A204.1 (cell line): ENCODE data around the gene PITX3.
"Not testable (repeated sequence)": the region's sequence is repeated elsewhere in the genome, so short reads cannot be mapped to it uniquely, and the experiment has no call there.

Experiments used
- FAIRE-seq: peaks from 2 replicates; lab custom pipeline; 2012; peaks lifted over from hg19 to GRCh38; lab: Jason Lieb, UNC

PITX3 gene

GRCh38 chr10:102225646-102226541, 15.4 kb downstream of the PITX3 start, which contains the start of gene ELOVL3:
TSS of gene ELOVL3 (plus strand) at chr10:102226299. CDS start at chr10:102226549, 250 bp downstream.
- FAIRE-seq, result no peak

- FAIRE-seq, result no peak
Observed at GRCh38 chr10:102222797-102223196, 18.5 kb downstream of the PITX3 start.

- no peak for FAIRE-seq
Observed at GRCh38 chr10:102220612-102221011, 20.7 kb downstream of the PITX3 start.

- FAIRE-seq, result no peak
Observed at GRCh38 chr10:102219370-102219769, 21.9 kb downstream of the PITX3 start.

- FAIRE-seq, result not testable (repeated sequence)
Observed at GRCh38 chr10:102213599-102213998, 27.7 kb downstream of the PITX3 start.

GRCh38 chr10:102211615-102212299, 29.6 kb downstream of the PITX3 start:
- no peak for FAIRE-seq

- FAIRE-seq, result no peak
Observed at GRCh38 chr10:102208311-102209035, 32.8 kb downstream of the PITX3 start.

- no peak for FAIRE-seq
Observed at GRCh38 chr10:102202386-102202785, 38.9 kb downstream of the PITX3 start.

GRCh38 chr10:102200751-102201640, 40.3 kb downstream of the PITX3 start:
- no peak for FAIRE-seq

- no peak for FAIRE-seq
Observed at GRCh38 chr10:102198027-102198426, 43.3 kb downstream of the PITX3 start.

GRCh38 chr10:102196893-102197292, 44.4 kb downstream of the PITX3 start:
- FAIRE-seq, result no peak

GRCh38 chr10:102195296-102195870, 45.9 kb downstream of the PITX3 start:
- FAIRE-seq, result no peak

GRCh38 chr10:102191956-102192355, 49.4 kb downstream of the PITX3 start:
- no peak for FAIRE-seq

- FAIRE-seq, result peak; percentile 79
Observed at GRCh38 chr10:102188941-102189898, 52.1 kb downstream of the PITX3 start.

GRCh38 chr10:102188298-102188940, 52.9 kb downstream of the PITX3 start:
- no peak for FAIRE-seq

- no peak for FAIRE-seq
Observed at GRCh38 chr10:102185811-102186527, 55.3 kb downstream of the PITX3 start.

- no peak for FAIRE-seq
Observed at GRCh38 chr10:102185272-102185671, 56.0 kb downstream of the PITX3 start.

- no peak for FAIRE-seq
Observed at GRCh38 chr10:102184606-102185005, 56.7 kb downstream of the PITX3 start.
